ENCODE data around the gene ERBB3.

The ERBB3 gene

DNA sequence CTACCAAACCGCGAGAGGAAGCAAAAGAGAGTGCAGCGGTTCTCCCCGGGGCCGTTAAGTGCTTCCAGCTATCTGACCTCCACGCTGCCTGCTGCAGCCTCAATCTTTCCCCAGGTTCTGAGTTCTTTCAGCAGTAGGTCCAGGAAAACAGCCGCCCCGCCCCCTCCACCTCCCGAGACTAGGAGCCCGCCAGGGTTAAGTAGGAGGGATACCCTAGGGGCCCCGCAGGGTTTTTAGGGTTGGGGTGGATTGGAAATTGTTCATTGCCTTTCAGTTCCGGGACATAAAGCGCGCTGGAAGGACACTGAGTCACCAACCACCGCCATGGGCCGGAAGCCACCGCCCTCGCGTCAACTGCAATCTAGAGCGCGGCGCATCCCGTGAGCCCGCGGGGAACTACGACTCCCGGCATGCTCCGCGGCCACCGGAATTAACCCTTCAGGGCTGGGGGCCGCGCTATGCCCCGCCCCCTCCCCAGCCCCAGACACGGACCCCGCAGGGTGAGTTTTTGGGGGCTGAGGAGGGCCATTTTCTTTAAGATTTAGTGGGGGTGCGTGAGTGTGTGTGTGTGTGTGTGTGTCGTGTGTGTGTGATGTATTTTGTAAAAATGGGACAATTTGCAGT, 72.3 kb downstream of the ERBB3 start, which contains the start of gene MYL6B:
TSS of gene MYL6B (plus strand) at position 456 of the 624 bp plus-strand sequence. CDS start 1,332 bp downstream, outside the sequence.
- peak within 1 kb of the TSS; percentile 85 for H3K9ac ChIP-seq (ENCODE audit: insufficient read length, low read depth)
- peaks cover 5% of the 10 kb centered on the region for H3K4me1 ChIP-seq (ENCODE audit: insufficient read depth, insufficient read length)
- no peaks in the 10 kb centered on the region for H3K9me3 ChIP-seq (ENCODE audit: insufficient read depth, low read length)
- H3K4me3 ChIP-seq (ENCODE audit: insufficient read length, low read depth) = peak within 1 kb of the TSS; percentile 56
- H3K27me3 ChIP-seq (ENCODE audit: insufficient read depth, insufficient read length) = no peaks in the 10 kb centered on the region
- DNase-seq (ENCODE audit: low read depth, low spot score) = peak; percentile 89
- H3K36me3 ChIP-seq (ENCODE audit: insufficient read depth, insufficient read length, low read length) = peaks cover 22% of the 10 kb centered on the region
- TF ChIP-seq YY1 (IDR thresholded peaks at IDR 0.05; ENCODE audit: insufficient read depth, insufficient read length) (peak; percentile 44), SUZ12 (IDR thresholded peaks at IDR 0.05; ENCODE audit: extremely low read depth, insufficient read depth, insufficient read length) (no peak)

Measured in NT2/D1 (cell line).